GM19035 (cell line): Measurements from ENCODE around the gene SSTR5.

Experiments
- ATAC-seq: cut with Tn5 transposase; IDR thresholded peaks from one replicate; pipeline ENCODE4 v1.9.1; 2021; ENCODE audit not compliant: unreplicated experiment

SSTR5 gene

GRCh38 chr16:1101573-1102332, 29.2 kb downstream of the SSTR5 start:
- ATAC-seq = no peak

DNA sequence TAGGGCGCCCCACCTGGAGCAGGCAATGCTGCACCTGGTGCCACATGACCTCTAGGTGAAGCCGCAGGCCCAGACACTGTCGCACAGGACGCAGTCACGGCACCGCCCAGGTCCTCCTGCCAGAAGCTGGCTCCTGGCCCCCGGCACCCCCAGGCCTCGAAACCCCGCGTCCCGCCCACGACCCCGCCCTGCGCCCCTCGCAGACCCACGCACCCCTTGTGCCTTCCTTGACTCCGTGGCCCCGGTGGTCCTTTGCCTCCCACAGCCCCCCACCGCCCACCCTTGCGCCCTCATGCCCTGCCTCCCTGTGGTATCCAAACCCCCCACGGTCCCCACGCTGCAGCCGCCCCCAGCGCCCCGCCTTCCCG, 29.8 kb downstream of the SSTR5 start:
- no peak for ATAC-seq

DNA sequence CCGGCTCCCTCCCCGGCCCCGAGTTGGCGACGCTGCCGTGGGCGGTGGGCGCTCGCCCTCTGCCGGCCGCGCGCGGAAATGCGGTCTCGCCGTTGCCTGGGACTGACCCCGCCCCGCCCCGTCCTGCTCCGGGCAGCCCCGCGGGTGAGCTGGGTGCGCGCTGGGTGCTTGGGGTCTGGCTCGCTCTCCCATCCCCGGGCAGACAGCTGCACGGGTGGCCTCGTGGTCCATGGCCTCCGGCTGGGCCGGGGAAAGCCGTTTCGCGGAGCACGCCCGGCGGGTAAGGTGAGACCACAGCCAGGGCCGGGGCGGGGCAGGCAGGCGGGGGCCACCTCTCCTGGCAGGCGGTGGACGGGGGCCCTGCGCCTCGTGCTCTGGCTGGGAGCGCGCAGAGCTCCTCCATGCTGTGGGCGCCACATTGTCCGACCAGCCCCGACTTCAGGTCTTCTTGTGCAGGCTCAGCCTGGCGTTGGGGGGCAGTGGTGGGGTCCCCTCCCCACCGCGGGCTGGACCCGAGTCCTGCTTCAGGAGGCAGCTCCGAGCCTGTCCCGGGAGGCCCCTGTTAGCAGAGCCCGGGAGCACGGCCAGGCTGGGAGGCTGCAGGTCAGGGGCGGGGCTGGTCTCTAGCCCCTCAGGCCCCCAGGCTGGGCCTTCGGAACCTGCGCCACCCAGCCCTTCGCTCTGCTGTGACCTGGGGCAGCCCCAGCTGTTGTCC, 30.5 kb downstream of the SSTR5 start:
- no peak for ATAC-seq

DNA sequence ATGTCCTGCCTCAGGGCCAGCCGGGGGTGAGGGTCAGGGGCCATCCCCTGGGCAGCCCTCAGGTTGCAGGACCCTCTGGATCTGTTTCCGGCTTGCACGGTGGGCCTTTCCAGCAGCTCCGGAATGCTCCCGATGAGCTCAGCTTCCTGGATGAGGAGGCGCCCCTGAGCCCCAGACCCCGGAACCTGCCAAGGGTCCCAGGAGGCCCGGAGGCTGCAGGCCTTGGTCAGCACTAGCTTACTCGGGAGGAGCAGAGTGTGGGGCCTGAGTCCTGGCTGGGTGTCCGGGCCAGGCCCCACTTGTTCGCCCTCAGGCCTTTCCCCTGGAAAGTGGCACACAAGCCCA, 31.1 kb downstream of the SSTR5 start:
- ATAC-seq = no peak

- ATAC-seq = no peak
These were observed 33.5 kb downstream of the SSTR5 start for GRCh38 chr16:1105888-1106620.

GRCh38 chr16:1106659-1107058, 34.1 kb downstream of the SSTR5 start:
- no peak for ATAC-seq

DNA sequence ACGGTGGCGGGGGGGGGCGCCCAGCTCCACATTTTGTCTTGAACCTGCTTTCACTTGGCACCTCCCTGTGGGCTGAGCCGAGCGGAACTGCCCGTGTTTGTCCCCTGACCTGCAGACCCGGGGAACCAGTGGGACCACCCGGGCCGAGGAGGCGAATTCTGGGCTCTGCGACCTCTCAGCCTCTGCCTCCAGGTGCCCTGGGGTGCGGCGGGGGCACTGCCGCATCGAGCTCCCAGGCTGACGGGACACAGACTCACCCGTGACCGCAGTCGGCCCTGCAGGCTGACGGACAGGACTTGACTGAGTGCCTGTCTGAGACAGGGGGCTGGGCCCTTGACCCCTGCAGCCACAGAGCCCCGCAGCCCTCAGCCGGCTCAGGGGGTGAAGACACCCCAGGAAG, 34.6 kb downstream of the SSTR5 start:
- ATAC-seq = no peak

- no peak for ATAC-seq
These were observed 35.2 kb downstream of the SSTR5 start for GRCh38 chr16:1107731-1108130.

DNA sequence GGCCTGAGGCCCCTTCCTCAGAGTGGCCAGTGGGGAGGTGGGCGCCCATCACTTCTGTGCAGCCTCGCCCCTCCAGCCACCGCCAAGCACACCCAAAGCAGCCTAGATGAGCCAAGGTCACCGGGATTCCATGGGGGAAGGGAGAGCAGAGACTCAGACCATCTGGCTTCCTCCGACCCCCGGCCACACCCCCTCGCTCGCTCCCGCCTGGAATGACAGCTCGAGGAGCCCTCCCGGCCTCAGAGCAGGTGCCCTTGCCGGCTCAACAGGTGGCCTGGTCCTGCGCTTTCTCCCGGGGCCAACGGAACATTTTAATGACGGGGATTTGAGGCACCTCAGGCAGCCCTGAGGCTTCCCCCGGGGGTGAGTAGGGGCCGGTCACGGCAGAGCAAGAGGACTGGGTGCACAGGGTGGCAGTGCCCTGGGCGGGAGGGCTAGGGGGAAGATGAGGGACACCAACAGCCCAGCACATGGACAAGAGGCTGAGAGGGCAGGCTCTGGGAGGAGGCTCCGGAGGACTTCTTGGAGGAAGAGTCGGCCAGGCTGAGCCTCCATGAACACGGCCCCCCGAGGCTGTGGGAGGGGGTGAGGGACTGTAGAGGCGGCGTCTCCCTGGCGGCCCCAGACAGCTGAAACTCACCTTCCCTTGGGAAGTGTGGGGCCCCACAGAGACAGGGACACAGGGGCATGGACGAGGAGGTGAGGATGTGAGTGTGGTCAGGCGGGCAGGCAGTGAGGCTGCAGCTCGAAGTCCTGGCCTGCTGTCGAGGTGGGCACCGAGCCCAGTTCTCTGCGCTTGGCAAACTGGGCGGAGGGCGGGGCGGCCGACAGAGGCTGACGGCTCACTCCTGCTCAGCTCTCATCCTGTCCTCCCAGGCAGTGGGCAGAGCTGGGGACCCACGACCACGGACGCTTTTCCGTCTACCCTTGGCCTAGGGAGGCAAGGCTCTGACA, 36.0 kb downstream of the SSTR5 start:
- no peak for ATAC-seq

- no peak for ATAC-seq
These were observed 37.1 kb downstream of the SSTR5 start for GRCh38 chr16:1109648-1110047.

DNA sequence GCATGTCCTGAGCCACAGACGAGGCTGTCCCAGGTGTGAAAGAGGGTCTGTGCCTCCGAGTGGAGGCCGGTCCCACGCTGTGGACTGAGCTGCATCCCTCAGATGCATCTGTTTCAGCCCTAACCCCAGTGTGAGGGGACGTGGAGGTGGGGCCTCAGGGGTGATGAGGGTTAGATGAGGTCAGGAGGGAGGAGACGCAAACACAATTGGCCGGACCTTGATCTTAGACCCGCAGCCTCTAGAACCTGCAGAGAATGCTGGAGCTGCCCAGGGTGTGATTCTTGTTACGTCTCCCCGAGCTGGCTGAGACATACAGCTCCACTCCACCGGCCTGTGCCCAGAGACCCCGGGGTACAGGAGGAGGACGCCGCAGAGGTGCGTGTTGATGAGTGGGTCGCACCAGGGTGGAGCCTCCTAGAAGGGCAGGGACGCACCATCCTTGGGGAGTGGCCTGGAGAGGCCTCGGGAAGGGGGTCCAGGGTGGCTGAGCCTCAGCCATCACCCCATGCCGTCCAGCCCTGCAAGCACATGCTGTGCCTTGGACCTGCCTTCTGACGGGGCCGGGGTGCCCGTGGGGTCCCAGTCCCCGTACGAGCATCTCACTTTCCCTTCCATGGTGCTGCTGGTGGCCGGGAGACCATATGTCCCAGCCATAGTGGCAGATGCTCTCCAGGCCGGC, 40.1 kb downstream of the SSTR5 start:
- no peak for ATAC-seq

- no peak for ATAC-seq
These were observed 40.9 kb downstream of the SSTR5 start for GRCh38 chr16:1113489-1113888.

GRCh38 chr16:1113889-1114526, 41.5 kb downstream of the SSTR5 start:
- ATAC-seq = no peak

GRCh38 chr16:1116693-1117077, 44.1 kb downstream of the SSTR5 start:
- ATAC-seq = no peak

DNA sequence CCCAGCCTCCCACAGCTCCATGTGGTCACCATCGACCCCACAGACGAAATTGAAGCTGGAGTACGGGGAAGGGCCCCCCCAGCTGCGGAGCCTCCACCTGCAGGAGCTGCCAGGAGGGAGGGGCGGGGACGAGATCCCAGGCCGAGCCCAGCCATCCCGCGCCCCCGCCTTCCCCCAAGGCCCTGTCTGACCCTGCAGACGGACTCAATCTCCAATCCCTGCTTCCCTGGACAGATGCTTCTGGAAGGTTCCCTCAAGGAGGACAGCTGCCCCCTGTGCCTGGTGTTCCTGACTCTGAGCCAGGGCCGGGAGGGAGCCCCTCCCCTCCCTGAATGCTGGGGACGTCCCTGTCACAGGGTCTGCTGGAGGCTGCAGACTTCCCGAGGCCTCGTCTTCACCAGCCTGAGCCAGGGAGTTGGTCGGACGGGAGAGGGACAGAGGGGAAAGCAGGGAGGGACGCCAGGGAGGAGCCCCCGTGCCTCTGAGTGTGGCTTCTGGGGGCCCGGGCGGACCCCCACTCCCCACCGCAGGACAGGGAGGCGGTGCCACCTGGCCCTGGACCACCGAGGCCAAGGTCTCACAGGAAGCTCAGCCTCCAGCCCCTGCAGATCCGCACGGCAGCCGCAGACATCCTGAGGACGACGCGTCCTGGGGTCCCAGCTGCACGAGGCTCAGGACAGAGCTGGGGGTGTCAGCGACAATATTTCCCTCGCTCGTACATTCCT, 44.8 kb downstream of the SSTR5 start:
- no peak for ATAC-seq

GRCh38 chr16:1117926-1118325, 45.4 kb downstream of the SSTR5 start:
- no peak for ATAC-seq

DNA sequence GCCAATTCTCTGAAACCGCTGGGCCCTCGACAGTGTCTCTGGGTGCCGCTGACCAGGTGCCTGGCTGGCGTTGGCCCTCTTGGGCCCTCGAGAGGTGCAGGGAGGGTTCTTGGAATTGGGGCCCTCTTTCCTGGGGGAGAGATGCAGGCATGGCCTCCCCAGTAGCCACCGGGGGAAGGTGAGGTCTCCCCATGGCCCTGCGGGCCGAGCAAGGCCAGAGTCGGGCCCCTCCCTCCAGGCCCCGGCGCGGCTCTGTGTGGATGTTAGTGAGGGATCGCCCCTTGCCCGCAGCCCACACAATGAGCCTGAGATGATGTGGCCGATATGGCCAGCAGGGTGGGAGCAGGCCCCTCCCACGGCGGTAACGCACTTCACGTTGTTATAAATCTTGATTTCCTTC, 46.6 kb downstream of the SSTR5 start:
- no peak for ATAC-seq

- ATAC-seq = no peak
These were observed 47.4 kb downstream of the SSTR5 start for GRCh38 chr16:1119766-1120576.

DNA sequence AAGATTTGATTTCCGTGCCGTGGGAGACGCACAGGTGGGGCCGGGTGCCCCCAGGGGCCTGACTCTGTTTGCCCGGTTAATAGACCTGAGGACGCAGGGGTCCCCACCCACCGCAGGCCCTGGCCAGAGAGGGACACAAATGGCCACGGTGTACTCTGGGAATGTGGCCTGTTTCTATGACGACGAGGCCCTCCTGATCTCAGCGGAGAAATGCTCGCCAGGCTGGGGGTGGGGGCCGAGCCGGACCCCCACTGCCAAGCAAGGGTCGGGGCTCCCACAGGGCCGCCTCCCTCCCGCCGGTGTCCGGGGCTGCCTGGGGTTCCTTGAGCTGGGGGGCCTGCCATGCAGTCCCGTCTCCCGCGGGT, 48.0 kb downstream of the SSTR5 start:
- ATAC-seq = no peak
